ENCODE results near the gene NOS3.

NOS3 gene

GRCh38 chr7:151013356-151013732 is 22.5 kb downstream of the NOS3 start:
- H3K4me2 ChIP-seq (ENCODE audit: insufficient read depth, low read length) = no peak overlapping the region
- no peak for ATAC-seq (ENCODE audit: insufficient read depth, low read depth)
- peaks cover 27% of the 10 kb centered on the region for H3K4me1 ChIP-seq (ENCODE audit: insufficient read depth, low read length)

GRCh38 chr7:151013733-151014497 is 23.1 kb downstream of the NOS3 start:
- Histone ChIP-seq H3K9ac (ENCODE audit: low read depth, low read length) (no peak overlapping the region), H3K27ac (ENCODE audit: low read length) (no peak overlapping the region), H3K36me3 (ENCODE audit: insufficient read depth, low read length) (no peaks in the 10 kb centered on the region), H3K4me3 (ENCODE audit: low read depth in 1 of 2, low read length in 2 of 2) (no peak overlapping the region), H3K27me3 (ENCODE audit: insufficient read depth, low read length, poor library complexity) (no peaks in the 10 kb centered on the region), H2AFZ (ENCODE audit: low read depth, low read length) (no peak overlapping the region), H3K79me2 (ENCODE audit: insufficient read depth, low read length) (no peaks in the 10 kb centered on the region), H4K20me1 (ENCODE audit: insufficient read depth, low read length) (no peaks in the 10 kb centered on the region), H3K9me3 (ENCODE audit: insufficient read depth, low read length, severe bottlenecking) (no peaks in the 10 kb centered on the region), H3K4me2 (ENCODE audit: insufficient read depth, low read length) (no peak overlapping the region), H3K4me1 (ENCODE audit: insufficient read depth, low read length) (peaks cover 24% of the 10 kb centered on the region)
- no peak for ATAC-seq (ENCODE audit: insufficient read depth, low read depth)
- DNase-seq = no peak
- no peak for TF ChIP-seq CTCF (IDR thresholded peaks at IDR 0.05; ENCODE audit: borderline replicate concordance, extremely low read depth, low read length, poor library complexity, severe bottlenecking)

More at GRCh38 chr7:151013356-151013732, 22.5 kb downstream of the NOS3 start:
- no peaks in the 10 kb centered on the region for H3K36me3 ChIP-seq (ENCODE audit: insufficient read depth, low read length)
- DNase-seq = no peak
- no peaks in the 10 kb centered on the region for H3K9me3 ChIP-seq (ENCODE audit: insufficient read depth, low read length, severe bottlenecking)
- H3K27ac ChIP-seq (ENCODE audit: low read length) = no peak overlapping the region
- TF ChIP-seq EZH2 (IDR thresholded peaks at IDR 0.05; ENCODE audit: borderline replicate concordance, low read depth, low read length, severe bottlenecking) = no peak
- TF ChIP-seq CTCF (IDR thresholded peaks at IDR 0.05; ENCODE audit: borderline replicate concordance, extremely low read depth, low read length, poor library complexity, severe bottlenecking) = no peak
- no peak overlapping the region for H3K4me3 ChIP-seq (ENCODE audit: low read depth in 1 of 2, low read length in 2 of 2)
- no peaks in the 10 kb centered on the region for H3K79me2 ChIP-seq (ENCODE audit: insufficient read depth, low read length)
- H3K9ac ChIP-seq (ENCODE audit: low read depth, low read length) = no peak overlapping the region
- H2AFZ ChIP-seq (ENCODE audit: low read depth, low read length) = no peak overlapping the region
- no peaks in the 10 kb centered on the region for H4K20me1 ChIP-seq (ENCODE audit: insufficient read depth, low read length)
- no peaks in the 10 kb centered on the region for H3K27me3 ChIP-seq (ENCODE audit: insufficient read depth, low read length, poor library complexity)

- Histone ChIP-seq H3K4me2 (ENCODE audit: insufficient read depth, low read length) (no peak overlapping the region), H3K27me3 (ENCODE audit: insufficient read depth, low read length, poor library complexity) (no peaks in the 10 kb centered on the region)
- DNase-seq = no peak
Measured at GRCh38 chr7:151014950-151015349, 24.1 kb downstream of the NOS3 start.

More at GRCh38 chr7:151014950-151015349, 24.1 kb downstream of the NOS3 start:
- H3K9me3 ChIP-seq (ENCODE audit: insufficient read depth, low read length, severe bottlenecking) = no peaks in the 10 kb centered on the region
- no peaks in the 10 kb centered on the region for H3K79me2 ChIP-seq (ENCODE audit: insufficient read depth, low read length)
- H3K4me1 ChIP-seq (ENCODE audit: insufficient read depth, low read length) = peaks cover 17% of the 10 kb centered on the region
- H3K9ac ChIP-seq (ENCODE audit: low read depth, low read length) = no peak overlapping the region
- H3K36me3 ChIP-seq (ENCODE audit: insufficient read depth, low read length) = no peaks in the 10 kb centered on the region
- no peak for ATAC-seq (ENCODE audit: insufficient read depth, low read depth)
- TF ChIP-seq CTCF (IDR thresholded peaks at IDR 0.05; ENCODE audit: borderline replicate concordance, extremely low read depth, low read length, poor library complexity, severe bottlenecking) (no peak), EZH2 (IDR thresholded peaks at IDR 0.05; ENCODE audit: borderline replicate concordance, low read depth, low read length, severe bottlenecking) (no peak)
- no peak overlapping the region for H3K4me3 ChIP-seq (ENCODE audit: low read depth in 1 of 2, low read length in 2 of 2)
- H3K27ac ChIP-seq (ENCODE audit: low read length) = no peak overlapping the region
- H2AFZ ChIP-seq (ENCODE audit: low read depth, low read length) = no peak overlapping the region
- H4K20me1 ChIP-seq (ENCODE audit: insufficient read depth, low read length) = no peaks in the 10 kb centered on the region

Measured in DND-41 (cell line).